ENCODE data around the gene ARL14.

- TF ChIP-seq CTCF (IDR thresholded peaks at IDR 0.05; ENCODE audit: insufficient read depth, low read length, poor library complexity, severe bottlenecking) (no peak), EZH2phosphoT487 (conservative IDR thresholded peaks at IDR 0.05; ENCODE audit: low read length) (no peak)
Measured at GRCh38 chr3:160671995-160672394, 5.0 kb upstream of the ARL14 start.

Measured in SU-DHL-6 (cell line).